Tibial nerve (tissue), 4 donors: ENCODE results near the gene LILRA5. TPM values are rescaled to one million over a fixed set of nuclear protein-coding genes. Genes with fewer than 3 reads are reported as not detected.
"Not testable (repeated sequence)": the region's sequence is repeated elsewhere in the genome, so short reads cannot be mapped to it uniquely, and the experiment has no call there.

Experiments used
- DNase-seq, 2 donors: peaks; one replicate each; pipeline ENCODE4 v3.0.0-alpha.2; 2019; ENCODE audit warnings: low spot score in 2 of 2
- H3K27ac ChIP-seq, 4 donors: fragments of 200-600 bp; sonication (generic) in 3 of 4; one replicate each; pipeline ENCODE4 v1.5.1; 2017 to 2019; ENCODE audit warnings: mild to moderate bottlenecking in 1 of 4
- H3K27me3 ChIP-seq, 2 donors: fragments of 200-600 bp; sonication (generic) in 1 of 2; one replicate each; pipeline versions ENCODE4 v1.5.1 to v1.6.0; 2017 to 2019
- H3K36me3 ChIP-seq, 3 donors: fragments of 200-600 bp; sonication (generic); one replicate each; pipeline ENCODE4 v1.5.1; 2018 to 2019
- H3K4me1 ChIP-seq, 4 donors: fragments of 200-600 bp; sonication (generic) in 3 of 4; one replicate each; pipeline ENCODE4 v1.5.1; 2017 to 2019
- H3K4me3 ChIP-seq, 4 donors: fragments of 200-600 bp; sonication (generic) in 3 of 4; one replicate each; pipeline ENCODE4 v1.5.1; 2017 to 2019; ENCODE audit warnings: mild to moderate bottlenecking in 1 of 4, moderate library complexity in 1 of 4
- H3K9me3 ChIP-seq, 4 donors: fragments of 200-600 bp; sonication (generic) in 3 of 4; one replicate each; pipeline ENCODE4 v1.5.1; 2017 to 2019
- EP300 ChIP-seq, 2 donors: sonication (generic); formaldehyde crosslinking; IDR thresholded peaks; one replicate each; pipeline ENCODE4 v1.6.1; 2017; ENCODE audit warnings: antibody characterized with exemption in 2 of 2, mild to moderate bottlenecking in 1 of 2
- POLR2A ChIP-seq, 2 donors: fragments of 450-650 bp; IDR thresholded peaks; one replicate each; pipeline ENCODE4 v1.6.1; 2017; ENCODE audit warnings: antibody characterized with exemption in 2 of 2, mild to moderate bottlenecking in 2 of 2, moderate library complexity in 2 of 2
- whole genome bisulfite sequencing, 2 donors: methylation state at CpG; one replicate each; pipeline ENCODE4 v1.1.5; 2018; 5-methylcytosine and 5-hydroxymethylcytosine counted together
- total RNA-seq, 4 donors: library from RNA; depleted of rRNA; stranded (reverse); fragments of >200 nt; gene quantifications; one replicate each; pipeline ENCODE4 v1.1.0, GENCODE V29; 2016
- TF ChIP-seq, protein P1 (sequence below), 5 experiments: fragments of 200-600 bp in 3 of 5; fragments of 450-650 bp in 2 of 5; sonication (generic) in 3 of 5; IDR thresholded peaks; one replicate each; pipeline ENCODE4 v1.5.1; 2016 to 2019; ENCODE audit warnings: antibody characterized with exemption in 5 of 5, mild to moderate bottlenecking in 3 of 5, moderate library complexity in 2 of 5

The LILRA5 gene
- total RNA-seq, 4 donors from 2014 or later: 0.42 to 3.9 (median 1.4) TPM; not detected in 1

DNA sequence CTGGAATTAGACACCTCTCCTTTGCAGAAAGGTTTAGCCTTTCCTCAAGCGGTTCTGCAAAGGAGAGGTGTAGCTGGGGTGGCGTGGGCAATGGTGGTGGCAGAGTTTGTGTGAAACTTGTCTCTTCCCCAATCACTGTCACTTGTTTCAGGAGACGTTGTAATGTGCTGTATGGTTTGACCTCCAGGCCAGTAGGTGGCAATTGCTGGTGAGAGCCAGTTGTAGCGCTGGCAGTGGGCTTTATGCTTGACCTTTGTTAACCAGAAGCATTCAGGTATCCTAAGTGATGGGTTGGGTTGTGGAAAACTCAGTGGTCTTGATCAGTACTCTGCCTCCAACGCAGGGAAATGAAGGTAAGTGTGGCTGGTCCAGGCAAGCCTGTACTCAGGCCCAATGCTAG is 12.7 kb upstream of the LILRA5 start:
- Histone ChIP-seq H3K27ac (no peak overlapping the region), H3K36me3 (no peaks in the 10 kb centered on the region), H3K4me3 (no peak overlapping the region), H3K4me1 (no peaks in the 10 kb centered on the region), H3K27me3 (no peaks in the 10 kb centered on the region), H3K9me3 (peaks cover 0 to 4% (median 0%) of the 10 kb centered on the region in 4 donors)
- DNase-seq: no peak
- WGBS, 2 donors: 71 to 73% methylated on average over 5 of the region's 5 CpGs
- no peak for TF ChIP-seq EP300 (IDR thresholded peaks at IDR 0.05)
- TF ChIP-seq POLR2A (IDR thresholded peaks at IDR 0.05): no peak
- TF ChIP-seq, protein P1, sequence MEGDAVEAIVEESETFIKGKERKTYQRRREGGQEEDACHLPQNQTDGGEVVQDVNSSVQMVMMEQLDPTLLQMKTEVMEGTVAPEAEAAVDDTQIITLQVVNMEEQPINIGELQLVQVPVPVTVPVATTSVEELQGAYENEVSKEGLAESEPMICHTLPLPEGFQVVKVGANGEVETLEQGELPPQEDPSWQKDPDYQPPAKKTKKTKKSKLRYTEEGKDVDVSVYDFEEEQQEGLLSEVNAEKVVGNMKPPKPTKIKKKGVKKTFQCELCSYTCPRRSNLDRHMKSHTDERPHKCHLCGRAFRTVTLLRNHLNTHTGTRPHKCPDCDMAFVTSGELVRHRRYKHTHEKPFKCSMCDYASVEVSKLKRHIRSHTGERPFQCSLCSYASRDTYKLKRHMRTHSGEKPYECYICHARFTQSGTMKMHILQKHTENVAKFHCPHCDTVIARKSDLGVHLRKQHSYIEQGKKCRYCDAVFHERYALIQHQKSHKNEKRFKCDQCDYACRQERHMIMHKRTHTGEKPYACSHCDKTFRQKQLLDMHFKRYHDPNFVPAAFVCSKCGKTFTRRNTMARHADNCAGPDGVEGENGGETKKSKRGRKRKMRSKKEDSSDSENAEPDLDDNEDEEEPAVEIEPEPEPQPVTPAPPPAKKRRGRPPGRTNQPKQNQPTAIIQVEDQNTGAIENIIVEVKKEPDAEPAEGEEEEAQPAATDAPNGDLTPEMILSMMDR (IDR thresholded peaks at IDR 0.05): no peak

DNA sequence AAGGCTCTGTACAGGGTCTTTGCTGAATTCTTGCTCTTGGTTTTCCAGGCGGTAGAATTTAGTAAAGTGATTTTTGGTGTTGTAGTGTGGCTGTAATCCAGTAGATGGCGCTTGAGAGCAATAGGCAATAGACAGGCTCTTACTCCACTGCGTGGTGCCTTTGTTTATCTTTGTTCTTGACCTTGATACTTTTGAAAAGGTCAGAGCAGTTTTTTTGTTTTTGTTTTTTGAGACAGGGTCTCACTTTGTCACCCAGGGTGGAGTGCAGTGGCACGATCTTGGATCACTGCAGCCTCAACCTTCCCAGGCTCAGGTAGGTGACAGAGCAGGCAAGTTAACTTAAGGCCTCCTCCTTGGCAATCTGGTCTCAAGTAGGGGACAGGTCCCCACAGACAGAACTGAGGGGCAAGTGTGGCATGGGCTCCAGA is 12.2 kb upstream of the LILRA5 start:
- H3K4me1 ChIP-seq: no peaks in the 10 kb centered on the region
- 3 to 9% methylated on average over 4 of the region's 4 CpGs for WGBS, 2 donors
- peak in 1 of 2 donors; percentile 59 for DNase-seq

DNA sequence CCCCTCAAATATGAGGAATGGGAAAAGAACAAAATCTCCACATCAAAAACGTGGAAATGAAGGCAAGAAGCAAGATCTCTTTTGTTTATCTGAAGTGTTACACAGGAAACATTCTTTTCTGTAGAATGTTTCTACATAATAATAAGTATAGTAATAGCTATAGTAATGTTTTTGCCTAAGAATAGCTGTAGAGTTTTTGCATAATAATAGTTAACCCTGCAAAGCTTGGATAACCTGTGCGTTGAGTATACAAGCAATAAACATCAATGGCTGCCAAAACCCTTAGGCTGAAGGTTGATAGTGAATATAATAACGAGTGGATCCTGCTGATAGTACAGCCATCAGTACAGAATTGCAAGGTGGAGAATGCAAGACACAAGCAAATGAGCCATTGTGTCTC is 11.1 kb upstream of the LILRA5 start:
- Histone ChIP-seq H3K9me3 (peaks cover 0 to 4% (median 0%) of the 10 kb centered on the region in 4 donors), H3K27me3 (no peaks in the 10 kb centered on the region), H3K27ac (no peak overlapping the region), H3K4me1 (no peaks in the 10 kb centered on the region), H3K36me3 (no peaks in the 10 kb centered on the region), H3K4me3 (no peak overlapping the region)
- WGBS, 2 donors: 22 to 25% methylated on average over 3 of the region's 3 CpGs
- TF ChIP-seq, protein P1 (IDR thresholded peaks at IDR 0.05): no peak
- no peak for TF ChIP-seq POLR2A (IDR thresholded peaks at IDR 0.05)
- TF ChIP-seq EP300 (IDR thresholded peaks at IDR 0.05): no peak
- no peak for DNase-seq

More for the DNA sequence above, 12.2 kb upstream of the LILRA5 start:
- Histone ChIP-seq H3K27me3 (no peaks in the 10 kb centered on the region), H3K4me3 (no peak overlapping the region), H3K36me3 (no peaks in the 10 kb centered on the region), H3K27ac (no peak overlapping the region), H3K9me3 (peaks cover 0 to 4% (median 0%) of the 10 kb centered on the region in 4 donors)
- no peak for TF ChIP-seq EP300 (IDR thresholded peaks at IDR 0.05)
- TF ChIP-seq, protein P1 (IDR thresholded peaks at IDR 0.05): peak; percentile 62 to 78 (median 76)

DNA sequence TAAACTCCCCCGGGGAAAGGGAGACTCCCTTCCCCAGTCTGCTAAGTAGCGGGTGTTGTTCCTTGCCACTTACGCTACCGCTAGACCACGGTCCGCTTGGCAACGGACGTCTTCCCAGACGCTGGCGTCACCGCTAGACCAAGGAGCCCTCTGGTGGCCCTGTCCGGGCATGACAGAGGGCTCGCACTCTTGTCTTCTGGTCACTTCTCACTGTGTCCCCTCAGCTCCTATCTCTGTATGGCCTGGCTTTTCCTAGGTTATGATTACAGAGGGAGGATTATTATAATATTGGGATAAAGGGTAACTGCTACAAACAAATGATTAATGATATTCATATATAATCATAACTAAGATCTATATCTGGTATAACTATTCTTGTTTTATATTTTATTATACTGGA is 10.0 kb upstream of the LILRA5 start:
- DNase-seq, H3K4me3 ChIP-seq, H3K36me3 ChIP-seq, H3K27ac ChIP-seq, H3K9me3 ChIP-seq, H3K4me1 ChIP-seq, H3K27me3 ChIP-seq: not testable (repeated sequence)
- WGBS, 2 donors: 18% methylated on average over 2 of the region's 13 CpGs; no CpG with 5 or more reads in 1 of the 2 donors

DNA sequence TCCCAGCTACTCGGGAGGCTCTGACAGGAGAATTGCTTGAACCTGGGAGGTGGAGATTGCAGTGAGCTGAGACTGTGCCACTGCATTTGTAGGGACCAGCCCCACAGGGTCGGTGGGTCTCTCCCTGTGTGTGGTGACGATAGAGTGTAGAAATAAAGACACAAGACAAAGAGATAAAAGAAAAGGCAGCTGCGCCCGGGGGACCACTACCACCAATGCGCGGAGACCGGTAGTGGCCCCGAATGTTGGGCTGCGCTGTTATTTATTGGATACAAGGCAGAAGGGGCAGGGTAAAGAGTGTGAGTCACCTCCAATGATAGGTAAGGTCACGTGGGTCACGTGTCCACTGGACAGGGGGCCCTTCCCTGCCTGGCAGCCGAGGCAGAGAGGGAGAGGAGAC is 9.3 kb upstream of the LILRA5 start:
- not testable (repeated sequence) for H3K27ac ChIP-seq, H3K4me1 ChIP-seq, H3K36me3 ChIP-seq, H3K27me3 ChIP-seq, H3K4me3 ChIP-seq, H3K9me3 ChIP-seq, DNase-seq
- 94 to 95% methylated on average over 11 of the region's 13 CpGs for WGBS, 2 donors

DNA sequence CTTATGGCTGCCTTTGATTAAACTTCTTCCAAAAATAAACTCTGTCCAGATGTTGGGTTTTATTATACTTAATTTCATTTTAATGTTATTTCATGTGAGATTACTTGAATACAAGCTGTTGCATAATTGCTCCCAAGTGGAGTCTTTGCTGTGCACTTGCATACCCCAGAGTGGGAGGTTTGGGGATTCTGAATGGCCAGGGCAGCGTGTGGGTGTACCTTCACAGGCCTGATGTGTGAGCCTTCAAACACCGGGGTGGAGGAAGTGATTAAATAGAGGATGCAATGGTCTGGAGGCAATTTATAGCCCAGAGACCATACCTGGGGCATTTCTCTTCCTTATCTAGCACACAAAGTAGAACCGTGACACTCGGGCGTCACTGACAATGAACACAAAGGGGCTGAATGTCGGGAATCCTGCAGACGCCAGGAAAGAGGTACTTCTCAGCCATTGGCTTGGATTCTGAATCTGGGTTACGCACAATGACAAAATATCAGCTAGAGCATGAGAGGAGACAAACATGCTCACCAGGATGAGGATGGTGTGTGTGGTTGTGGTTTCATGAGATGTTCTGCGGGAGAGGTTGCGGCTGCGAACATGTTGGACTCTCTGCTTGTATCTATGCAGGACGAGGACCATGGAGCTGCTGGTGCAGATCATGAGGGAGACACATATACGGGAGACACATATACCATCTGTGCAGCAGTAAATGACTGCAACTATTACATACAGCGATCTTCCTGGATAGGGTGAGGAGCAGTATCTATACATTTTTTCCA is 7.1 kb upstream of the LILRA5 start:
- 73 to 77% methylated on average over 14 of the region's 14 CpGs for WGBS, 2 donors
- Histone ChIP-seq H3K4me1 (no peaks in the 10 kb centered on the region), H3K4me3 (no peak overlapping the region), H3K36me3 (no peaks in the 10 kb centered on the region), H3K9me3 (peaks cover 0 to 4% (median 0%) of the 10 kb centered on the region in 4 donors), H3K27ac (no peak overlapping the region), H3K27me3 (peaks cover 0 to 9% of the 10 kb centered on the region in 2 donors)
- TF ChIP-seq POLR2A (IDR thresholded peaks at IDR 0.05): no peak
- no peak for TF ChIP-seq EP300 (IDR thresholded peaks at IDR 0.05)
- TF ChIP-seq, protein P1 (IDR thresholded peaks at IDR 0.05): no peak
- no peak for DNase-seq
